GM12891 (cell line): ENCODE measurements around the gene CAMP.
A peak's percentile ranks its signal among the peaks of the same experiment; 100 is the strongest.

Experiments used
- DNase-seq: peaks from one replicate; pipeline ENCODE4 v3.0.0; 2011; ENCODE audit warnings: low spot score; ENCODE audit not compliant: insufficient read length
- FAIRE-seq: peaks from 2 replicates; lab custom pipeline; 2011; peaks lifted over from hg19 to GRCh38; lab: Jason Lieb, UNC
- PAX5 ChIP-seq: IDR thresholded peaks from 2 replicates; pipeline ENCODE4 v1.6.1; 2011; ENCODE audit warnings: low read length, moderate library complexity, mild to moderate bottlenecking; ENCODE audit not compliant: insufficient read depth, severe bottlenecking
- POLR2A ChIP-seq: IDR thresholded peaks from 2 replicates; pipeline ENCODE4 v1.6.1; 2011; ENCODE audit warnings: low read depth, low read length, control low read depth
- POLR2AphosphoS5 ChIP-seq: IDR thresholded peaks from 2 replicates; pipeline ENCODE4 v1.6.1; 2011; ENCODE audit warnings: low read depth, low read length, control low read depth
- POU2F2 ChIP-seq: IDR thresholded peaks from 2 replicates; pipeline ENCODE4 v1.6.1; 2011; ENCODE audit warnings: low read depth, mild to moderate bottlenecking, control low read depth, low read length, moderate library complexity
- SPI1 ChIP-seq: IDR thresholded peaks from 2 replicates; pipeline ENCODE4 v1.6.1; 2011; ENCODE audit warnings: low read depth, low read length, control low read depth
- TAF1 ChIP-seq: IDR thresholded peaks from 2 replicates; pipeline ENCODE4 v1.6.1; 2011; ENCODE audit warnings: low read depth, low read length, control low read depth

The CAMP gene

GRCh38 chr3:48271763-48272498 is 48.6 kb downstream of the CAMP start:
- FAIRE-seq (no peak), DNase-seq (no peak)
- TF ChIP-seq TAF1: no peak
- TF ChIP-seq POLR2AphosphoS5: 0 out of 2 replicates have a peak, but pooled peaks have one; percentile 21

GRCh38 chr3:48273594-48274211 is 50.4 kb downstream of the CAMP start:
- TF ChIP-seq POLR2AphosphoS5 (no peak), PAX5 (no peak), POLR2A (no peak), POU2F2 (no peak), TAF1 (no peak), SPI1 (no peak)
- DNase-seq: peak; percentile 56
- peak; percentile 92 for FAIRE-seq

GRCh38 chr3:48274452-48274851 is 51.2 kb downstream of the CAMP start:
- DNase-seq (no peak), FAIRE-seq (no peak)
- TF ChIP-seq POLR2A (no peak), POU2F2 (no peak), POLR2AphosphoS5 (no peak), PAX5 (no peak), TAF1 (no peak), SPI1 (no peak)
